Measurements from ENCODE around the gene MUCL3. TPM values are rescaled to one million over a fixed set of nuclear protein-coding genes. Genes with fewer than 3 reads are reported as not detected.
"Not testable (repeated sequence)": the region's sequence is repeated elsewhere in the genome, so short reads cannot be mapped to it uniquely, and the experiment has no call there.

MUCL3 gene
- polyA plus RNA-seq, 3 donors = 0.07 to 0.13 (median 0.09) TPM

DNA sequence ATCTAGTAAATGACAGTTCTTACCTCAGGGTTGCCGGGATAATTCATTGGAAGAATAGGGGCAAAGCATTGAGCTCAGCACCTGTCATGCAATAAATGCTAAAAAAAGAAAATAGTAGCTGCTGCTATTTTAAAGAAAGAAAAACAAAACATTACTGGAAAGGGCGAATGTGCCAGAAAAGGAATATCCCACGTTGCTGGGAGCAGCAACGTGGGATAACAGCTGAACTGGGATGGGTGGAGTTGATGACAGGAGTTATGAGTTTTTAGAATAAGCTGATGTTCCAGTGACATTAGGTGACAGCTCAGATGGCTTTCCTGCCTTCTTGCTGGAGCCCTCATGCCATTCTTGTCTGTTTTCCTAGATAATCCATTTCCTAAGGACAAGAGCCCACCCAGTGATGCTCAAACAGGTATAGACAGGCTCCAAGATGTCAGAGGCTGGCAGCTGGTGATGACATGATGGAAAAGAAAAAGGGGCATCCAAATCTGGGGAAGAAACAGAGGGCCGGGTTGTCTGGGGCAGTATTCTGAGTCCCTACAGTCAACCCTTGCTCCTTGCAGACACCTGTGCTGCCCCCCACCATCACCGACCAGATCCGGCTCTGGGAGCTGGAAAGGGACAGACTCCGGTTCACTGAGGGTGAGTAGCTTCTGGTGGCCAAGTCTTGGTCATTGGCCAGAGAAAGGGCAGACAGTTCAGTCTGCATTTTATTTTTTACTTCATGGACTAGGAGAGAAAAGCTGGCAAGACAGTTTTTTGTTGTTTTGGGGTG lies 27.8 kb upstream of the MUCL3 start:
- DNase-seq = no peak

DNA sequence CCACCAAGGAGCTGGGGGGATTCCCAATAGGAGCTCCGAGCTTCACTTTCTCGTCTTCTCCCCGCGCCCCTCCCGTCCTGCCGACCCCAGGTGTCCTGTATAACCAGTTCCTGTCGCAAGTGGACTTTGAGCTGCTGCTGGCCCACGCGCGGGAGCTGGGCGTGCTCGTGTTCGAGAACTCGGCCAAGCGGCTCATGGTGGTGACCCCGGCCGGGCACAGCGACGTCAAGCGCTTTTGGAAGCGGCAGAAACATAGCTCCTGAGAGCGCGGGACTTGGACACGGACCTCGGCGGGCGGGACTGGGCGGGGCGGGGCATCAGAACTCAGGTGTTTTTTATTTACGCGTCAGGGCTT lies 27.1 kb upstream of the MUCL3 start:
- DNase-seq = no peak

DNA sequence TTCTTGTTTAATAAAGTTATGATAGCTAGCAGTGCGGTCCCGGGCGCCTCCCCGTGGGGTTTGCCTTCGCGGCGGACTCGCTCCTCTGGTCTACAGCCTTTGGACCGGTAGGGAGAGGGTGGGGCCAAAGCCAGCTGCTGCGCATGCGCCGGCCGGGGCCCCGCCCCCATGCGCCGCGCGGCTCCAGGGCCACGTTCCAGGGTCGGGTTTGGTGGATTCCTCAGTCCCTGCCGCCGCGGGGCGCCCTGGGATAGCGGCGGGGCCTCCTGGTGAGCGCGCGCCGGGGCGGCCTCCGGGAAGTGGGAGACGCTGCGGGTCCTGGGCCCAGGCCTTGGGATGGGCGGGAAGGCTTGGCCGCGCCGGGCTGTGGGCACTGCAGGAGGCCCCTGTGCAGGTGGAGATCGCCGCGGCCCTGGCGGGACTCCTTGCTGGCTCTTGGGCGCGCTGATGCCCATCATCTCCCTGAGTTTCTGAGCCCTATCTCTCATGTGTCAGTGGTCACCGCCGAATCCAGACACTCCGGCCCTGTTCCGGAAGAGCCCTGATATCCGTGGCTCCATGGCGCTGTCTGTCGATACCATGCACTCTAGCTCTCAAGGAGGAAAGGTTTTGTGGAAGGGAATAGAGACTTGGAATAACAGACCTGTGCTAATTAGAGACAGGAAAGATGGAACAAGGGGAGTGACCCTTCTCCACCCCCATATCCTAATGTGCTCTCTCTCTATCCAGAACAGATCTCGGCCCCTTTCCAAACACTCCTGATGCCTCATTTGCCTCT lies 26.5 kb upstream of the MUCL3 start, which contains the start of gene VARS2:
Gene VARS2 (plus strand): TSS at position 163 of the 778 bp plus-strand sequence. CDS start 599 bp downstream, at position 762.
- peak; percentile 94 for DNase-seq

DNA sequence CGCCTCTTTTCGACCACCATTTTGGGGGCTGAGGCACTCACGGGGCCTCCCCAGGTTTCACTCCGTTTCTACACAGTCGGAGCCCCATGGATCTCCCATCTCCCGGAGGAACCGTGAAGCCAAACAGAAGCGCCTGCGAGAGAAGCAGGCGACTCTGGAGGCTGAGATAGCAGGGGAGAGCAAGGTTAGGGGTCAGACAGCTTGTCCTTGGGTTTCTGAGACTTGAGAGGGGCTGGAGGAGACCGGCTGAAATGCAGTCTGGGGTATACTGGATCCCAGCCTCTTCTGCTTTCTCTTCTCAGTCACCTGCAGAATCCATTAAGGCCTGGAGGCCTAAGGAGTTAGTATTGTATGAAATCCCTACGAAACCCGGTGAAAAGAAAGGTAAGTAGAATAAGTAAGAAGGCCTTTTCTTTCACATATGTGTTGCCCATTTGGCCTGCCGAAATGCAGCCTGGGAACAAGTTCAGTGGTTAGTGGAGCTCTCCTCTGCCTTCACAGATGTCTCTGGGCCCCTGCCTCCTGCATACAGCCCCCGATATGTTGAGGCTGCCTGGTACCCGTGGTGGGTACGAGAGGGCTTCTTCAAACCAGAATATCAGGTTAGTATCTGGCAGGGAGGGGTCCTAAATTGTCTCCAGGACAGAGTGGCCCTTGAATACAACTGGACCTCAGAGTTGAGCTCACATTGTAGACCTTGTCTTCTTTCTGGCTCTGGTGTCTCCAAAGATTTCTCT lies 25.8 kb upstream of the MUCL3 start:
- no peak for DNase-seq

DNA sequence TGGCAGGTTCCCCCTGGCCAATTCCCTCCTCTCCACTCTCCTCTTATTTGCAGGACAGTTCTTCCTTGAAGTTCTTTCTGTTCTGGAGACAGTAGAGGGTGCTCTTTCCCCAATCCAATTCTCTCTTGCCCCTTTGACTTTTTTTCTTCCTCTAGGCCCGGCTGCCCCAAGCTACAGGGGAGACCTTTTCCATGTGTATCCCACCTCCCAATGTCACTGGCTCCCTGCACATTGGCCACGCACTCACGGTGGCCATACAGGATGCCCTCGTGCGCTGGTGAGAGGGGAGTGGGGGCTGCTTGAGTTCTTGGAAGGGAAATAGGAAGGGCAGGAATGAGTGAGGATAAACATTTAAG lies 25.2 kb upstream of the MUCL3 start:
- peak; percentile 75 for DNase-seq

DNA sequence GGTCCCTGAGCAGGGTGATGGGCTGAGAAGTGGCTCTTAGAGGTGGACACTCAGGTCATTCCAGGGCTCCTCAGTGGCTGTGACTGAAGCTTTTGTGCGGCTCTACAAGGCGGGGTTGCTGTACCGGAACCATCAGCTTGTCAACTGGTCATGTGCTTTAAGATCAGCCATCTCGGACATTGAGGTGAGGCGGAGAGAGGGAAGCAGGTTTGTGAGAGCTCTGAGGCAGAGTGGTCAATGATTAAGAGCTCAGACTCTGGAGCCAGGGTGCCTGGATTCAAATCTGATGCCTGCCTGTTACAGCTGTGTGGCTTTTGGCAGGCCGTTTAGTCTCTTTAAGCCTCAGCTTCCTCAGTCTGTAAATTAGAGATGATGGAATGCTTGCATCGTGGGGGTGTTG lies 23.7 kb upstream of the MUCL3 start:
- DNase-seq = no peak

DNA sequence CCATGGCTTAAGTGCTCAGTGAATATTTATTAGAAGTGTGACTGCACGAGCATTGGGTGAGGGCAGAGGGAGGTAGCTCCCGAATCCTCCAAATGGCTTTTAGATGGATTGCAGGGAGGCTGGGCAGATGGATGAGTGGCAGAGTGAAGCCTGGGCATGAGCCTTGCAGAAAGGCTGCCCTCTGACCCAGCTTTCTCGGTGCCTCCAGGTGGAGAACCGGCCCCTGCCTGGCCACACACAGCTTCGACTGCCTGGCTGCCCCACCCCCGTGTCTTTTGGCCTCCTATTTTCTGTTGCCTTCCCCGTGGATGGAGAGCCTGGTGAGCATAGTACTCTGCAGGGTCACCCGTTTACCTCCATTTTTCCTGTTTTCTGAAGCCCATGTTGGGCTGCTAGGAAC lies 23.3 kb upstream of the MUCL3 start:
- DNase-seq = no peak

DNA sequence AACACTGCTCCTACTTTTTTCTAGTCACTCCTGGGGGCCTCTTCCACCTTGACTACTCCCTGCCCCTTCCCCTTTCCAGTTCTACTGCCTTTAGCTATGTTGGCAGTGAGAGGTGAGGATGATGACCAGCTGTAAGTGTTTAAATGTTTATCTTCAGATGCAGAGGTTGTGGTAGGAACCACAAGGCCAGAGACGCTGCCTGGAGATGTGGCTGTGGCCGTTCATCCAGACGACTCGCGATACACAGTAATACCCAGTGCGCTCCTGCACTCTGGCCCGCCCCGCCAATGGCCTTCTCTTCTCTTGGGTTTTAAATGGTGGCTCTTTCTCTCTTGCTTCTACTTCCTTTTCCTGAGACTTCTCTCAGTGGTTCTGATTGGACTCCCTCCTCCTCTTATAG lies 22.1 kb upstream of the MUCL3 start:
- DNase-seq = no peak

DNA sequence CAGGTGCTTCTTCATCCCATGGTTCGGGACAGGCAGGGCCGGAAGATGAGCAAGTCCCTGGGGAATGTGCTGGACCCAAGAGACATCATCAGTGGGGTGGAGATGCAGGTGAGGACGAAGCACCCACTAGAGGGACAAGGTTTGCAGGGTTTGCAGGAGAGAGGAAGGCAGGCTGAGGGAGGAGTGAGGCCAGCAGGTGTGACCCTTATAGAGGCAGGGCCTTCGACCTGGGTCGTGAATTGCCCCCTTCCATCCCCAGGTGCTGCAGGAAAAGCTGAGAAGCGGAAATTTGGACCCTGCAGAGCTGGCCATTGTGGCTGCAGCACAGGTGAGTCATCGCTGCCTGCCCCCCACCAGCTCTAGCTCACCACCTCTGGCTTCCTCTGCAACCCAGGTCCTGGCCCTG lies 18.3 kb upstream of the MUCL3 start:
- DNase-seq = no peak

DNA sequence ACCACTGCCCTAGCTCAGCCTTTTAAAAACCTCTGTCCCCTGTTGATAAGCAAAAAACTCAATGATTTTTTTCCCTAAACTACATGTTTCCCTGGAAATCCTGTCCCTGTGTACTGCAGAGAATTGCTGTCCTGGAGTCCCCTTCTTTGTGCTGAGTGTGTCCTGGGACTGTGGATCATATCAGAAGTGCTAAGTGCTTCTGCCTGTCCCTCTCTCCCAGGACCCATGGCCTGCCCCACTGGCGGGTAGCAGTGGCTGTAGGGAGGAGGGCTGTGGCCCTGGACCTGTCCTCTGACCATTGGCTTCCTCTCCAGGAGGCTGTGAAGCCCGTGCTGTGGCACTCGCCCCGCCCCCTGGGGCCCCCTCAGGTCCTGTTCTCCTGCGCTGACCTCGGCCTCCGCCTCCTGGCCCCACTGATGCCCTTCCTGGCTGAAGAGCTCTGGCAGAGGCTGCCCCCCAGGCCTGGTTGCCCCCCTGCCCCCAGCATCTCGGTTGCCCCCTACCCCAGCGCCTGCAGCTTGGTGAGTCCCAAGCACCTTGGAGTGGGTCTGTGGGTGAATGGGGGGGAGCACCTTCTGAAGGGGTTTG lies 16.6 kb upstream of the MUCL3 start:
- DNase-seq = not testable (repeated sequence)

DNA sequence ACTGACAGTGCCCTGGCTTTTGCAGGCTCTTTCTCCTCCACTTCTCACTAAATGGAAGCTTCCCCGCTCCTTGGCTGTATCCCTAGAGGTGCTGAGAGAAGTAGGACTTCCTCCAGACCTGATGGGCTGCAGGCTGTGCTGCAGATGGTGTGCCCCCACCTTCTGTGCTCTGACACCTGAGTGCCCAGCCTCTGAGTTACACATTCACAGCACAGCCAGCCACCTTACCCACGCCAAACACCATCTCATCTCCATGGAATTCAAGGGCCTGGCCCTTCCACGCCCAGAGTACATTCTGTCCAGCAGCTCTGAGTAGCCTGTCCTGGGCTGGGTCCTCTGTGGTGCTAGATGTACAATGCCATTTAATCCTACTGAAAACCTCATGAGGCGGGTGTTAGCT lies 14.1 kb upstream of the MUCL3 start:
- DNase-seq = no peak

DNA sequence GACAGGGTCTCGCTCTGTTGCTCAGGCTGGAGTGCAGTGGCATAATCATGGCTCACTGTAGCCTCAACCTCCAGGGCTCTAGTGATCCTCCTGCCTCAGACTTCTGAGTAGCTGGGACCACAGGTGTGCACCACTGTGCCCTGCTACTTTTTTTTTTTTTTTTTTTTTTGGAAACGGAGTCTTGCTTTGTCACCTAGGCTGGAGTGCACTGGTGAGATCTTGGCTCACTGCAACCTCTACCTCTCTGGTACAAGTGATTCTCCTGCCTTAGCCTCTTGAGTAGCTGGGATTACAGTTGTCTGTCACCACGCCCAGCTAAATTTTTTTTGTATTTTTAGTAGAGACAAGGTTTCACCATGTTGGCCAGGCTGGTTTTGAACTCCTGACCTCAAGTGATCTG lies 13.7 kb upstream of the MUCL3 start:
- DNase-seq = not testable (repeated sequence)

DNA sequence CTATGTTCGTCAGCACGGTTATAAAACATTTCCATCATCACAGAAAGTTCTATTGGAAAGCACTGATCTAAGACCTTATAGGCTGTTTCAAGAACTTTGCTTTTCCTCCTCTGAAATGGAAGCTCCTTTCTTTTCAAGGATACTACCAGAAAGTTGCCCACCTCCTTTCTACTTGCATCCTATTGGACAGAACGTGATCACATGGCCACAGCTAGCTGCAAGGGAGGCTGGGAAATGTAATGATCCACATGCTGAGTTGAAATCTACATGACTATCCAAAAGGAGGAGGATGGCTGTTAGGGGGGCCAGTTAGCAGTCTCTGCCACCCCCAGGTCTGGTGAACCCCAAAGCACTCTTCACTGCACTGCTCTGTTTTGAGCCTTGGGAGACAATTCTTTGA lies 12.1 kb upstream of the MUCL3 start:
- no peak for DNase-seq

DNA sequence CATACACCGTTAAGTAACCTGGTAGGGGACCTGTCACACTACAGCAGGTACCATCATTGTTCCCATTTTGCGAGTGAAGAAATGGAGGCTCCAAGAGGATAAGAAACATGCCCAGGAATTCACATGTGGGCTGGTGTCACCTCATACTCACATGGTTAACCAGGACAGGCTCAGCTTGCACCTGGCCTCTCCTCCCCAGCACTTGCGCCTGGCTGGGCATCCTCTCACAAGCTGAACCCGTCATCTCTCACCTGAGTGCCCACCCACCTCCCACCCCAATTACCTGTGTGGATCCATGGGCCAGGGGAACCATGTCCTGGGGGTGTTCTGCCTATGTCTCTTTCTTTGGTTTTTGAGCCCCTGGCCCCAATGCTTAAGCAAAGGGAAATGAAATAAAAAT lies 10.3 kb upstream of the MUCL3 start:
- no peak for DNase-seq

DNA sequence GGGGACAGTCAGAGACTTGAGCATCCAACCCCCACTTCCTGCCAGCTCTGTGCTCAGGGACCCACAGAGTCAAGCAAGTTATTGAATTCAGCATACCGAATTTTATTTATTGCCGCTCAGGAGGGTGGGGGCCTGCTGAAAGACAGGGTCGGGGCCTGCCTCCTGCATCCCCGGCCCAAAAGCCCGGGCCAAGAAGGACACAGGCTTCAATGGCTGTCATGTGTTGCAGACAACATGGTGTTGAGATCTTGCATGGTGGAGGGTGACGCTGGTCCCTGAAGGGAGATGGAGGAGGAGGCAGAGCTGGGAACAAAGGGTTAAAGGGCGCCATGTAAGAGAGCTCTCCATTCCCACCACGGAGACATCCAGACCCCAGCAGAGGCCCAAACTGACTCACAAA lies 9.5 kb upstream of the MUCL3 start:
- no peak for DNase-seq

DNA sequence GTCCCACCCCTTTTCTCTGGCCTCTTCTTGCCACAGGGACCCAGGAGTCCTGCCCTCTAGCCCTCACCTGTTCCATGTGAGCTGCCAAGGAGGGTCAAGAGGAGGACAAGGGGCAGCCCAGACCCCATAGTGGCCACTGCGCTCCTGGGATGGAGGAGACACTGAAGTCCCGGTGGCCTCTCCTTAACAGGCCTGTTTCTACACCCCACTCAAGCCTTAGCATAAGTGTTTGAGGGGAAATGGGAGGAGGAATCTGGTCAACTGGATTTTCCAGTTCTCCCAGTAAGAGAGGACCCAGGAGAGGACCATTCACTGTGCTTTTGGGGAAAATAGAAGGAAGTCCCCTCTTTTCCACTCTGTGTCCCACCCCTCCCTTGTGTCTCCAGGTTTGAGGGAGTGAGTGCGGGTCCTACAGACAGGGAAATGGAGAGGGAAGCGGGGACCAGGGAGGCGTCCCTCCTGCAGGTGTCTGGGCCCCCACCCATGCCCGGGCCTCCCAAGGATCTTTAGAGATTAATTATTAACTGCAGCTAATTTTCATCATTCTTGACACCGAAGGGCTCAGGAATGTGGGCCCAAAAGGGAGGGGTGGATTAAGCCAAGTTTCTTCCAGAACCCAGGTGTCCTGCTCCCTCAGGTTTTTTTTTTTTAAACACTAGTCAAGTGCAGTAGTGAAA lies 8.7 kb upstream of the MUCL3 start, which contains the start of gene SFTA2:
Gene SFTA2 (minus strand): TSS at position 202 of the 677 bp plus-strand sequence. CDS start 74 bp downstream, at position 128.
- no peak for DNase-seq

DNA sequence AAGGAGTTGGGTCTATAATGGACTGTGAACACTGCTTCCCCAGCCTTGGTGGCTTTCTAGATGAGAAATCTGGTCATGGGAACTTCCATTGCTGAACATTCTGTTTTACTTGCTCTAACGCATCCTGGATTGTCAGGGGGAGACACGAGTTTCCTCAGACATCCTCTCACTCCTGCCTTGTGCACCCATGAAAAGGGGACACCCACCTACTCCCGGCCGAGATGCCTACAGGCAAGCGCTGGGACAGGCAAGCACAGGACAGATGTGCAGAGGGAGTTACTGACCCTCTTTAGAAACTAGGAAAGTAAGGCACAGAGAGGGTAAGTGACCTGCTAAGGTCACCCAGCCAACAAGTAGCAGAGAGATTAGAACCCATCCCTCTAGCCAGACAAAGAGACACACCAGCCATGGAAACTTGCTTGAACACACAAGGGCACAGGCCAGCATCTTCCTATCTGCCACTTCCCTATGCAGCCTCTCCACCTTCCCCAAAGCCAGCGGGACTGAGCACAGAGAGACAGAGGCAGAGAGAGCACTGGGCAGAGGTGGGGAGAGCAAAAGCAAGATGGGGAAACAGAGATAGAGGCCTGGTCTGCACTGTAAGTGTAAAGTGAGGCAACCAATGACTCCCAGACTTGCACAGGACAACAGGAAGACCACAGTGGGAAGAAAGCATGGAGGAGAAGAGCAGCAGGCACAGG lies 8.0 kb upstream of the MUCL3 start:
- no peak for DNase-seq

DNA sequence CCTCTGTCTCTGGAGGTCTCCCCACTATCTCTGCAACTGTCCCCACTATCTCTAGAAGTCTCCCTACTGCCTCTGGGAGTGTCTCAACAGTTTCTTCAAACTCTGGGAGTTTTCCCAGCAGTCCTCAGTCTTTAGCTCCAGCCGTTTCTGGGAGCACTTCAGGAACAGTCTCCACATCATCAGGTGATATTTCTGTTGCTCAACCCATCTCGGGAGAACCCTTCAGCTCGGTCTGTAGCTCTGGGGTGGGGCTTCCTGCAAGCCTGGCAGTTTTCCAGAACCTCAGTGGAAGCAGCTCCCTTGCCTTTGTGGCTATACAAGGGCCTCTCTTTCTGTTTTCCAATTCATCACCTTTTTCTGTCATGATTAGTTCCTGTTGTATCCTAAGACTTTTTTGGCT lies 5.8 kb upstream of the MUCL3 start:
- DNase-seq = no peak

DNA sequence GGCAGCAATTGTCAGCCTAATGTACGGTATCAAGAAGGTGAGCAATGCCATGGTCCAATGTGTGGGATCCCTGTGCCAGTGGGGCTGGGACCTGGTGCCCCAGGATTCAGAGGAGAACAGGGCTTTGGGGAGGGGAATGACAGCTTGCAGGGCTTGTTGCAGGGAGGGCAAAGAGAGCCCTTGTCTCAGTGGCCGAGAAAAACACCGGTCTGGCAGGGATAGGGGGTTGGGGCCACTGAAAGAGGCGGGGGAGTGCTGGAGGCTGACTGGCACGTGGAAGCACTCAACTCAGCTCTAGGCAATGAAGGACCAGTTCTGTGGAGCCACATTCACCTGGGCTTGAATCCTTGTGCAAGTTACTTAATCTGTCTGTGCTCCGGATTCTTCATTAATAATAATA lies 3.5 kb upstream of the MUCL3 start:
- DNase-seq = no peak

DNA sequence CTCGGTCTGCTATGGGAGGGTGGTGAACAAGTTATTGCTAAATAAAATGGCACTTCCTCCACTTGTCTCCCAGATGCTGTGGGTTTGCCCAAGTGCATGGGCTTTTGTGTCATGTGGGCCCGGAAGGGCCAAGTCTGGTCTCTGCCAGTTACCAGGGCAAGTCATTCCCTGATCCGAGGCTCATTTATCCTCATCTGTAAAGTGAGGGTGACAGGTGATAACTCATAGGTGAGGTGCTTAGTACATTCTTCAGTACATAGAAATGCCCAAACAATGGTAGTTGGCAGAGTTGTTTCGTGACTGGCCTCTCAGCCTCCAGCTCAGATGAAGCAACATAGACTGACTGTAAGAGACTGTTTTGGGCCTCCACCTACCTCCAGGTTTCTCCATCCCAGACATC lies 2.0 kb upstream of the MUCL3 start:
- no peak for DNase-seq

DNA sequence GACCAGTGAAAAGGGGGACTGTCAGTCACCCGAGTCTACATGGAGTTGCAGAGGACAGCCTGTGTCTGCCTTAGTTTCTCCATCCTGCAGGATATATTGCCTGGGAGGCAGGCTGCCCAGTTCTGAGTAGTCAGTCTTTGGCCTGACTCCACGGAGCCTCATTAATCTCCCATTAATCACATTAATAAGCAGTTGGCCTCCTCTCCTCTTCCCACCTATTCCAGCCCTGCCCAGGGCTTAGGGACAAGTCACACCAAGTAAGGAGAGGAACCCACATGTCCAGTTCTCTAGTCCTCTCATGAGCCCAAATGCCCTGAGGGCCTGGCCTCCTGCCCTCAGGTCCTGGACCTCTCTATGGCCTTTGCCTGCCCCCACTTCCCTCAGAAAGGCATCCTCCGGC lies 1.3 kb upstream of the MUCL3 start:
- no peak for DNase-seq
